Right lobe of liver (tissue), 6 donors: ENCODE measurements around the gene CYP2J2. TPM values are rescaled to one million over a fixed set of nuclear protein-coding genes. Genes with fewer than 3 reads are reported as not detected.

Source experiments
- ATAC-seq, 4 donors: fragments of 200-7000 bp; cut with Tn5 transposase; one replicate each; pipeline ENCODE4 v1.9.1; 2020; ENCODE audit warnings: mild to moderate bottlenecking in 4 of 4, moderate library complexity in 4 of 4
- DNase-seq, 3 donors: peaks; one replicate each; pipeline ENCODE4 v3.0.0-alpha.2; 2020
- H3K27ac ChIP-seq, 3 donors: fragments of 200-600 bp; one replicate each; pipeline ENCODE4 v1.8.0; 2022
- H3K27me3 ChIP-seq, 2 donors: fragments of 200-600 bp; one replicate each; pipeline ENCODE4 v1.8.0; 2022
- H3K36me3 ChIP-seq, 4 donors: fragments of 200-600 bp; sonication (generic) in 1 of 4; one replicate each; pipeline versions ENCODE4 v1.5.1 to v1.8.0; 2017 to 2022; ENCODE audit warnings: control low read depth in 1 of 4
- H3K4me1 ChIP-seq, 4 donors: fragments of 200-600 bp; sonication (generic) in 1 of 4; one replicate each; pipeline versions ENCODE4 v1.5.1 to v1.8.0; 2017 to 2022; ENCODE audit warnings: control low read depth in 1 of 4
- H3K4me3 ChIP-seq, 3 donors: fragments of 200-600 bp; one replicate each; pipeline ENCODE4 v1.8.0; 2022
- H3K9me3 ChIP-seq, 4 donors: fragments of 200-600 bp; sonication (generic) in 1 of 4; one replicate each; pipeline versions ENCODE4 v1.5.1 to v1.8.0; 2017 to 2022; ENCODE audit warnings: control low read depth in 1 of 4
- POLR2A ChIP-seq: fragments of 450-650 bp; IDR thresholded peaks from one replicate; pipeline ENCODE4 v1.6.1; 2017; ENCODE audit warnings: antibody characterized with exemption, mild to moderate bottlenecking
- WGBS: methylation state at CpG from one replicate; pipeline ENCODE4 v1.1.6; 2018; ENCODE audit warnings: low coverage, low lambda C conversion rate; ENCODE audit not compliant: insufficient coverage; ENCODE audit errors: missing lambda C conversion rate; 5-methylcytosine and 5-hydroxymethylcytosine counted together
- intact Hi-C, 2 donors: fragments of 100-400 bp; cut with DNase I; formaldehyde crosslinking; loops; one replicate each; pipeline versions ENCODE4 v1.11.2 to v1.14.1; 2022
- small RNA-seq, 2 experiments: library from RNA; depleted of rRNA; stranded (forward); fragments of <200 nt; gene quantifications; one replicate each; pipeline ENCODE3, GENCODE V24; 2016
- total RNA-seq, 6 experiments: library from RNA; depleted of rRNA in 2 of 6; stranded (reverse); fragments of >200 nt in 2 of 6; fragmentation: NEBNext Ultra II Directional in 3 of 6; extraction: Animal tissue kit (Norgen Biotek cat#: 25700) in 3 of 6; gene quantifications; one replicate each; pipeline versions ENCODE4 v1.1.0 to v1.2.4, GENCODE V29; 2016 to 2023
- TF ChIP-seq, protein P1 (sequence below), 4 donors: fragments of 200-600 bp in 3 of 4; fragments of 450-650 bp in 1 of 4; IDR thresholded peaks; one replicate each; pipeline versions ENCODE4 v1.5.1 to v1.8.0; 2016 to 2022; ENCODE audit warnings: antibody characterized with exemption in 4 of 4, mild to moderate bottlenecking in 2 of 4
- donor health status: DM: no; HTN: yes; CAD: no.
- donor health status: DM: no; HTN: no; CAD: no.
- donor health status: DM: no; HTN: no; CAD: no.
- donor health status: DM: no; HTN: yes; CAD: no.
- donor health status: DM: no; HTN: yes; CAD: no.

The CYP2J2 gene
- total RNA-seq, 6 experiments from 2014 or later, result 38.8 to 125 (median 76.5) TPM

DNA sequence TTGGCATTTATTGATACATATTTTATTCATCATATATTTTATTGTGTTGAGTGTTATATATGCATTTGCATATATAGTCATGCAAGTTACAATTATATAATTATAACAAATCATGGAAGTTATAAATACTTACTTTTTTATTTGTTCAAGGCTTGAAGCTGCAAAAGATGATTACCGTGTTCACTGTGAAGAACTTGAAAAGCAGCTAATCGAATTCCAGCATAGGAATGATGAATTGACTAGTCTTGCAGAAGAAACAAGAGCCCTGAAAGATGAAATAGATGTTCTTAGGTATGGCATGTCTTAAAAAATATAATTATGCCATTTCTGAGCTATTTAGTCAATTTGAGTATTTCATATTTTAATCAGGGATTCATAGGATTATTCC lies 79.7 kb downstream of the CYP2J2 start:
- H3K9me3 ChIP-seq, result no peaks in the 10 kb centered on the region
- no peak for TF ChIP-seq POLR2A
- TF ChIP-seq, protein P1, sequence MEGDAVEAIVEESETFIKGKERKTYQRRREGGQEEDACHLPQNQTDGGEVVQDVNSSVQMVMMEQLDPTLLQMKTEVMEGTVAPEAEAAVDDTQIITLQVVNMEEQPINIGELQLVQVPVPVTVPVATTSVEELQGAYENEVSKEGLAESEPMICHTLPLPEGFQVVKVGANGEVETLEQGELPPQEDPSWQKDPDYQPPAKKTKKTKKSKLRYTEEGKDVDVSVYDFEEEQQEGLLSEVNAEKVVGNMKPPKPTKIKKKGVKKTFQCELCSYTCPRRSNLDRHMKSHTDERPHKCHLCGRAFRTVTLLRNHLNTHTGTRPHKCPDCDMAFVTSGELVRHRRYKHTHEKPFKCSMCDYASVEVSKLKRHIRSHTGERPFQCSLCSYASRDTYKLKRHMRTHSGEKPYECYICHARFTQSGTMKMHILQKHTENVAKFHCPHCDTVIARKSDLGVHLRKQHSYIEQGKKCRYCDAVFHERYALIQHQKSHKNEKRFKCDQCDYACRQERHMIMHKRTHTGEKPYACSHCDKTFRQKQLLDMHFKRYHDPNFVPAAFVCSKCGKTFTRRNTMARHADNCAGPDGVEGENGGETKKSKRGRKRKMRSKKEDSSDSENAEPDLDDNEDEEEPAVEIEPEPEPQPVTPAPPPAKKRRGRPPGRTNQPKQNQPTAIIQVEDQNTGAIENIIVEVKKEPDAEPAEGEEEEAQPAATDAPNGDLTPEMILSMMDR (IDR thresholded peaks at IDR 0.05), result no peak
- intact Hi-C loops, result no loop called here
- H3K36me3 ChIP-seq, result peaks cover 0 to 28% (median 2%) of the 10 kb centered on the region in 4 donors
- peaks cover 0 to 9% (median 2%) of the 10 kb centered on the region in 4 donors for H3K4me1 ChIP-seq
- ATAC-seq (no peak), DNase-seq (no peak)
- 92% methylated on average over 2 of the region's 2 CpGs for WGBS
- no peak overlapping the region for H3K27ac ChIP-seq
- no peak overlapping the region for H3K4me3 ChIP-seq
- H3K27me3 ChIP-seq, result no peaks in the 10 kb centered on the region

GRCh38 chr1:59846209-59846894 lies 80.2 kb downstream of the CYP2J2 start:
- 94% methylated on average over 3 of the region's 3 CpGs for WGBS
- intact Hi-C loops, result no loop called here
- no peak overlapping the region for H3K27ac ChIP-seq
- peaks cover 0 to 28% (median 2%) of the 10 kb centered on the region in 4 donors for H3K36me3 ChIP-seq
- no peak overlapping the region for H3K4me3 ChIP-seq
- H3K9me3 ChIP-seq, result no peaks in the 10 kb centered on the region
- peaks cover 0 to 4% (median under 1%) of the 10 kb centered on the region in 4 donors for H3K4me1 ChIP-seq
- TF ChIP-seq, protein P1 (IDR thresholded peaks at IDR 0.05), result no peak
- DNase-seq (no peak), ATAC-seq (no peak)
- H3K27me3 ChIP-seq, result no peaks in the 10 kb centered on the region

DNA sequence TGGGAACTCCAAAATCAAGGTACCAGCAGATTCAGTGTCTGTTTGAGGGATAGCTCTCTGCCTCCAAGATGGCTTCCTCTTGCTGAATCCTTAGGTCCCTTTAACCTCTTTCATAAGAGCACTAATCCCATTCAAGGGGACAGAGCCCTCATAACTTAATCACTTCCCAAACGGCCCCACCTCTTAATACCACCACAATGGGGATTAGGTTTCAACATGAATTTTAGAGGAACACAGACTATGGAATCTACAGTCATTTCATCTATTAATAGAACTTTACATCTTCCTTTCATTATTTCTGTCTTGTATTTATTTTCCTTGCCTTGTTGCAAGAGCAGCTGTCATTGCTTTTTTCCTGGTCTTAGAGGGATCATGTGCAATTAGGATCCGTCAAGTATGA lies 81.5 kb downstream of the CYP2J2 start:
- Histone ChIP-seq H3K4me1 (no peaks in the 10 kb centered on the region), H3K9me3 (no peaks in the 10 kb centered on the region), H3K36me3 (peaks cover 0 to 30% (median 7%) of the 10 kb centered on the region in 4 donors), H3K27me3 (no peaks in the 10 kb centered on the region), H3K27ac (no peak overlapping the region), H3K4me3 (no peak overlapping the region)
- no peak for DNase-seq
- WGBS, result 81% methylated on average over 2 of the region's 2 CpGs
- no peak for TF ChIP-seq POLR2A
- TF ChIP-seq, protein P1 (IDR thresholded peaks at IDR 0.05), result no peak
- ATAC-seq, result no peak
- intact Hi-C loops, result no loop called here

Small RNAs within 50 kb of the gene (small RNA-seq; reads per million reads assigned to genes)
- 0 reads per million in 2 experiments for gene RN7SL475P

Other genes with a start within 250 kb of the CYP2J2 start
- gene HOOK1, start 111.8 kb downstream of the CYP2J2 start, total RNA-seq, result 10 to 100 TPM; 15.2 to 30.6 (median 26.7) TPM
- gene C1orf87, start 147.0 kb upstream of the CYP2J2 start, total RNA-seq, result not detected